ENCODE results near the gene RAB11FIP2. TPM values are rescaled to one million over a fixed set of nuclear protein-coding genes. Genes with fewer than 3 reads are reported as not detected.

RAB11FIP2 gene
- total and polyA plus RNA-seq, 8 donors = 19.1 to 25.6 (median 22.1) TPM

DNA sequence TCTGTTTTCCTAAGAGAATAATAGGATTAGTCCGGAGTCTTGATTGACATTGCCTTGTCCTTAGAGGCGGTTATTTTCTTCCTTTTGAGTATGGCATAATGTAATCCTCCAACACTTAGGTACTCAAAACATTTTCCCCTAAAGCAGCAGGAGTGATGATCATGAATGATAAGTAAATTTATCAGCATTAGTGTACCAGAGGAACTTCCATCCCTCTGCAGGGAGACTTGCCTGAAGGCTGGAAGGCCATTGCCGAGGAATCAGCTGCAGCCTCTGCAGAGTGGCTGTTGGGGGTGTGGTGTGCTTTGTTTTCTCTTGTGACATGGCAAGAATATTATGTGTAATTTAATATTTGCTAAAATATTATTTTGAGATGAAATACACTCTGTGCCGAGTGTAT lies 56.8 kb downstream of the RAB11FIP2 start:
- intact Hi-C loops (cut with DNase I) = no loop called here
- ATAC-seq = no peak

DNA sequence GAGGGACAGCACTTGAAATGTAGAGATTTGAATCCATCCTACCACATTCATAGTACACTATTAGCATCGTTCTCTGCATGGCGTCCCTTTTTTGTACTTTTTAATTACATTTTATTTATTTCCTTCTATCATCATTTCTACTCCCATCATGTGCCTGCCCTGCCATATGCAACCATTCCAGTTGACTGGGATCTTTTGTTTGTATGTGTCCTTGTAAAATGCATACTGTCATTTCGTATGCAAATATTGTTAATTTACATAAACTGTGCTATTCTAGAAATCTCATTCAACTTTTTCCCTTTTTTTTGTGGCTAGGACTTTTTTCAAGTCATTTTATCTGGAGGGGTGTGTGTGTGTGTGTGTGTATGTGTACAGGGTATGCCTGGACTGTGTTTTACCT lies 57.9 kb downstream of the RAB11FIP2 start:
- Histone ChIP-seq H3K4me1 (no peaks in the 10 kb centered on the region), H3K9me3 (peaks cover 0 to 12% of the 10 kb centered on the region in 2 donors), H3K4me3 (no peak overlapping the region), H3K27me3 (no peaks in the 10 kb centered on the region), H3K36me3 (no peaks in the 10 kb centered on the region), H3K27ac (no peak overlapping the region)
- TF ChIP-seq, protein P1, sequence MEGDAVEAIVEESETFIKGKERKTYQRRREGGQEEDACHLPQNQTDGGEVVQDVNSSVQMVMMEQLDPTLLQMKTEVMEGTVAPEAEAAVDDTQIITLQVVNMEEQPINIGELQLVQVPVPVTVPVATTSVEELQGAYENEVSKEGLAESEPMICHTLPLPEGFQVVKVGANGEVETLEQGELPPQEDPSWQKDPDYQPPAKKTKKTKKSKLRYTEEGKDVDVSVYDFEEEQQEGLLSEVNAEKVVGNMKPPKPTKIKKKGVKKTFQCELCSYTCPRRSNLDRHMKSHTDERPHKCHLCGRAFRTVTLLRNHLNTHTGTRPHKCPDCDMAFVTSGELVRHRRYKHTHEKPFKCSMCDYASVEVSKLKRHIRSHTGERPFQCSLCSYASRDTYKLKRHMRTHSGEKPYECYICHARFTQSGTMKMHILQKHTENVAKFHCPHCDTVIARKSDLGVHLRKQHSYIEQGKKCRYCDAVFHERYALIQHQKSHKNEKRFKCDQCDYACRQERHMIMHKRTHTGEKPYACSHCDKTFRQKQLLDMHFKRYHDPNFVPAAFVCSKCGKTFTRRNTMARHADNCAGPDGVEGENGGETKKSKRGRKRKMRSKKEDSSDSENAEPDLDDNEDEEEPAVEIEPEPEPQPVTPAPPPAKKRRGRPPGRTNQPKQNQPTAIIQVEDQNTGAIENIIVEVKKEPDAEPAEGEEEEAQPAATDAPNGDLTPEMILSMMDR (IDR thresholded peaks at IDR 0.05) = no peak
- DNase-seq (no peak), ATAC-seq (no peak)
- intact Hi-C loops (cut with DNase I) = no loop called here

More for the DNA sequence above, 56.8 kb downstream of the RAB11FIP2 start:
- Histone ChIP-seq H3K9me3 (peaks cover 0 to 12% of the 10 kb centered on the region in 2 donors), H3K4me3 (no peak overlapping the region), H3K36me3 (no peaks in the 10 kb centered on the region), H3K27me3 (no peaks in the 10 kb centered on the region), H3K4me1 (no peaks in the 10 kb centered on the region), H3K27ac (no peak overlapping the region)
- TF ChIP-seq, protein P1 (IDR thresholded peaks at IDR 0.05) = no peak
- no peak for DNase-seq

DNA sequence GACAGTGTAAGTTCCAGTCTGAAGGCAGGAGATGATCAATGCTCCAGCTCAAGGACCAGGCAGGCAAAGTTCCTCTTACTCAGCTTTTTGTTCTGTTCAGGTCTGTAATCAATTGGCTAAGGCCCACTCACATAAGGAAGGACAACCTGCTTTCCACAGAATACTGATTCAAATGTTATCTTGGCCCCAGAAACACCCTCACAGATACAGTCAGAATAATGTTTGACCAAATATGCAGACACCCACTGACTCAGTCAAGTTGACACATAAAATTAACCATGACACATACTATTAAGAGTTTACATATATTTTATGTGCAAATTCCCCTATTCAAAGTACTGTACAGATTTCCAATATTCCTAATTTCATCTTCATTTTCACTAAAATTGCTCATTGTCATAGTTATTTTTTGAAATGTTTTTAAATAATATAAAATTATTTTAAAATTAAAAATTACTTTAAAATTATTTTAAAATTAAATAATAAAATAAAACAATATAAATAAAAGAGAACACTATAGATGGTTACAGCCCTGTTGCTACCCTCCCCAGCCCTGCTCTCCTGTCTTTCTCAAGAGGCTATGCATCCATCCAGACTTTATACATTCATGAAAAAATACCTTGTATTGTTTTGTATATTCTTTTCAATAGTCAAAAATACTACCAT lies 59.4 kb downstream of the RAB11FIP2 start:
- Histone ChIP-seq H3K27me3 (no peaks in the 10 kb centered on the region), H3K4me1 (no peaks in the 10 kb centered on the region), H3K9me3 (peaks cover 0 to 12% of the 10 kb centered on the region in 2 donors), H3K4me3 (no peak overlapping the region), H3K36me3 (no peaks in the 10 kb centered on the region), H3K27ac (no peak overlapping the region)
- ATAC-seq (no peak), DNase-seq (no peak)
- TF ChIP-seq, protein P1 (IDR thresholded peaks at IDR 0.05) = no peak
- intact Hi-C loops (cut with DNase I) = no loop called here

DNA sequence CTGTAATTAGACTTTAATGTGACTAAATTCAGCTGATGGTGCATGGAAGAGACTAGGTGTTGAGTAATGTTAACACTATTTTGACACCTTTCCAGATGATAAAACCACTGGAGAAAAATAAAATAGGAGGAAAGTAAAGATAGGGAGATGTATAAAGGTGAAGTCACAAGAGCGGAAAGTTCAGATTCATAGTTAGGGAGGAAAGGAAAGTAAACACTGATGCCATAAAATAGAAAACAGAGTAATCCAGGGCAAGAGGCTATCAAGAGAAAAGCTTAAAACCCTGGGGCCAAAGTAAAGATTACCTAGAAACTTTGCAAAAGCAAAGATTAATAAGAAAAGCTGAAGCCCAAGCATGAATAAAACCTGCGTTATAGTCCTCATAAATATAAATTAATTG lies 62.8 kb downstream of the RAB11FIP2 start:
- DNase-seq (no peak), ATAC-seq (no peak)
- intact Hi-C loops (cut with DNase I) = no loop called here
- Histone ChIP-seq H3K9me3 (peaks cover 0 to 12% of the 10 kb centered on the region in 2 donors), H3K4me1 (no peaks in the 10 kb centered on the region), H3K36me3 (no peaks in the 10 kb centered on the region), H3K4me3 (no peak overlapping the region), H3K27me3 (no peaks in the 10 kb centered on the region), H3K27ac (no peak overlapping the region)
- TF ChIP-seq, protein P1 (IDR thresholded peaks at IDR 0.05) = no peak

DNA sequence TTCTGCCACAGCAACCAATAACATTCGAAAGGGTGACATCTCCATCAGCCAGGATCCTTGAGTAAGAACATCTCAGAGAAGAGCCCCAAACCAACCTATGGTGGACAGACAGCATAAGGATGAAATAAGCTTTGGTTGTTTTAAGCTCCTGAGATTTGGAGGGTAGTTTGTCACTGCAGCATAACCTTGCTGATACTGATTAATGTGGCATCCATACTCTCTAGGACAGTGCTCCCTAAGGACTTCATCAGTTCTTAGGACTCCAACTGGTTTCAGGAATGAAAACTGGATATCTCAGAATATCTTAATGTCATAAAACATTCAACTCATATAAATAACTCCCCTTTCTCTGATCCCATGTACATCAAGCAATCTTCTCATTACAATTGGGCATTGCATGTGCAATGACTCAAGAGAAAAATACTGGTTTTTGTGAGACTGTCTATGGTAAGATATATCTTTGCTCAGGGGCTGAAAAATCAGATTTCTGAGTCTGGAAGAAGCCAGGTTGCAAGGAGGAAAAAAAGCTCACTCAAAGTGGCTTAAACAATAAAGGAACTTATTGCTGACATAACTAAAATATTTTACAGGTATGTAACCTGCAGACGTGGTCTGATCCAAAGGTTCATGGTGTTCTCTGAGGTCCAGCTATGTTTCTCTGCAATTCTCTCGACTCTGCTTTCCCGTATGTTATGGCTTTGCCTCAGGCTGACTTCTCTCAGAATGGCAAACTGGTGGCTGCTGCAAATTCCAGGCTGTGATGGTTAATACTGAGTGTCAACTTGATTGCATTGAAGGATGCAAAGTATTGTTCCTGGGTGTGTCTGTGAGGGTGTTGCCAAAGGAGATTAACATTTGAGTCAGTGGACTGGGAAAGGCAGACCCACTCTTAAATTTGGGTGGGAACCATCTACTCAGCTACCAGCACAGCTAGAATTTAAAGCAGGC lies 65.7 kb downstream of the RAB11FIP2 start:
- Histone ChIP-seq H3K9me3 (no peaks in the 10 kb centered on the region), H3K4me1 (no peaks in the 10 kb centered on the region), H3K4me3 (no peak overlapping the region), H3K27me3 (no peaks in the 10 kb centered on the region), H3K27ac (no peak overlapping the region), H3K36me3 (no peaks in the 10 kb centered on the region)
- TF ChIP-seq, protein P1 (IDR thresholded peaks at IDR 0.05) = no peak
- ATAC-seq (no peak), DNase-seq (no peak)
- intact Hi-C loops (cut with DNase I) = no loop called here

Data from left lung (tissue), 10 donors.